GM19328 (cell line): ENCODE results near the gene RASA1.

Experiments
- ATAC-seq: cut with Tn5 transposase; IDR thresholded peaks from one replicate; pipeline ENCODE4 v1.9.1; 2021; ENCODE audit warnings: mild to moderate bottlenecking, moderate library complexity; ENCODE audit not compliant: unreplicated experiment

RASA1 gene

DNA sequence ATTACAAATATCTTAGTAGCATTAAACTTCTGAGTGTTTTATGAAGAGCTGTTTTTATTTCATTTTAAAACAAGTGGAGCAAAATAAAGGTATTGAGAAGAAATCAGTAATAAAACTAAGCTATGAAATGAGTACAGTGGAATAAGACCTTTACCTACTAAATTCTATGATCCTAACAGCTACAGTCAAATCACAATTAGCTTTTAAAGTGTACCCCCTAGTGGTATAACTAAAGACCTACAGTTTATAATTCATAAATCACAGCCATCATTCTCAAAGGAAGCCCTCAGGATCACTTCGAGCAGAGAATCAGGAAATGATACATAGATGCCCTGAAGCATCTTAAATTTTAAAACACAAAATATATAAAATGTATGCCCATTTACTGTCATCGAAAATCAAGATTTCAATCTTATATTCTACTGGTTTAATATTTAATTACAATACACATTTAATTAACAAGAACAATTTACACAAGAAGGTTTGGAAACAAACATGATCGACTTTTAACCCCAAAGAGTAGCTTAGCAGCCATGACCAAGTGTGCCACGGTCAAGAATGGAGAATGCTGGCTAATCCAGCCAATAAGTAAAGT, 132.7 kb downstream of the RASA1 start:
- peak; percentile 61 for ATAC-seq

DNA sequence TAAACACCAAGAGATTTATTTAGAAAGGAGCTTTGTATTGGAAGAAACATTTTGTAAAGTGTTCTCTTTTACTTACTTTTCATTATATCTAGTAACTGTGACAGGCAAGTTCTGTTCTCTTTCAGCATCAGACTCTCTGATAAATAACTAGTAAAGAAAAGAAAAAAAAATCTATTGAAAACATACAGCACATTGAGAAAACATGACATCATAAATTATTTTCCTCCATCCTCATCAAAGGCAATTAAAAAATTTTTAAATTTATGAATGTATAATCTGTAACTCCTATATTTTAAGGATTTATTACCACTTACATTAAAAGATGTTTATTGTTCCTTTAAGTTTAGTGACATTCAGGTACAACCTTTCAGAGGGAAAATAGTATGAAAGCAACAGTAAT, 133.9 kb downstream of the RASA1 start:
- no peak for ATAC-seq

DNA sequence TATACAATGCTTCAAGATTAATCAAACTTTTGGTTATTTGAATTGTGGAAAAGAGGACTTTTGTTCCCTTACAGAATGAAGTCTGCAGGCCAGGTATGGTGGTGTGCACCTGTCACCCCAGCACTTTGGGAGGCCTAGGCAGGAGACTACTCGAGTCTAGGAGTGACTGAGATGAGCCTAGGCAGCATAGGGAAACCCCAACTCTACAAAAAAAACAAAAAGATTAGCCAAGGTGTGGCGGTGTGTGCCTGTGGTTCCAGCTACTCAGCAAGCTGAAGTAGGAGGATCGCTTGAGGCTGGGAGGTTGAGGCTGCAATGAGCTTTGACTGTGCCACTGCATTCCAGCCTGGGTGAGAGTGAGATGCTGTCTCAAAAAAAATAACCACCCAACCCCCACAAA, 135.7 kb downstream of the RASA1 start:
- ATAC-seq = no peak

DNA sequence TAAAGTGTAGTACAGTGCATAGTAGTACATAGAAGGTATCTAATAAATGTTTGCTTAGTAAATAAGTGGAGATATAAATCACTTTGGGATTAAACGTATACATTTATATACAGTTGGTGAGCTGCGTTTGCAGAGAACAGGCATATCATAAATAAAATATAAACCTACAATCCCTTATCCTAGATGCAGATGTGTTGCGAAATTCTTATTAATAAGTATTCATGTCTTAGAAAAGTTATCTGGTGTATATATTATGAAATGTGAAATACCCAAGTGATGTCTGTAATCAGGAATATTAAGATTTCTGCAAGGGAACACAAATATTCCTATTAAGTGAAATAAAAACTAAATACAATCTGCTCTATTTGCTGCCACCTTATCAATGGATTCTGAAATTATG, 136.2 kb downstream of the RASA1 start:
- ATAC-seq = no peak

DNA sequence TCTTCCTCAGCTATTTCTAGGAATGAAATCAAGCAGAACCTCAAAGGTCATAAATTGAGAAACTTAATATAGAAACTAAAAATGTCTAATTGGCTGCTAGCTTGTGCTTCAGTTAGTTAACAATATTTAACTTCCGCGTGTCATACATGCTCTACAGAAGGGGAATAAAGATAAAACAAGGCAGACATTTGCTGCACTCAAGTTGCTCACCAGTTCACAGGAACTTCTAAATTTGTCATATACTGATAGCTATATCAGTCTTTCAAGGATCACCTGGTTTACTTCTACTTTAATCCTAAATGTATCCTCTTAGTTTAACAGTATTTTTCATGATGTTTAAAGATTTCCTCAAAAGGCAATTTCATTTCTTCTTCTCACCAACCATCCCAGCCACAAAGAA, 136.7 kb downstream of the RASA1 start:
- ATAC-seq = no peak

DNA sequence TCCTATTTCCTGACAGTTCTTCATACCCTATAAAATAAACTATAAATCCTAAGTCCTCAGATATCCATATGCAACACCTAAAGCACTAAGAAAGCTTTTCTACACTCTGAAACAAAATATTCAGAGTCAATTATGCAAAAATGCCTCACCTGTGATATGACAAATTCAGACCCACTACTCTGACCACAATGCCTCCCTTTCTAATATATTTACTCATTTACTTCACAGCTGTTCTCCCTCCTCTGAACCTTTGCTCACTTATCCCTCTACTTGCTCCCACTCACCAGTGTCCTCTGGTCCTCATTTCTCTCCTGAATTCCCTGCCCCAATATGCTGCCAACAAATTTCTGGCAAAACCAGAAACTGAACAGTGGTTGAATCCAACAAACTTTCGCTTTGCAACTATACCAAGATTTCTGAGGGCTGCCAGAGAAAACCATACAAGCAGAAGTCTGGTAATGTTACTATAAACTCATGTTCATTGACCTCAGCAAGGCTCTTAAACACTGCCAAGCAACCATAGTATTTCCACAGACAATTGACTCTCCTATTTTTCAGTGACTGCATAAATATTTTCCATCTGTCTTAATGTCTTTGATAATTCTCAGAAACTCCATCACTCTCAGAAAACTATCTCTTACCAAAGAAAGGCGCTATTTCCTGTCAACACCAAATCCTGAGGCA, 137.9 kb downstream of the RASA1 start:
- ATAC-seq = no peak

DNA sequence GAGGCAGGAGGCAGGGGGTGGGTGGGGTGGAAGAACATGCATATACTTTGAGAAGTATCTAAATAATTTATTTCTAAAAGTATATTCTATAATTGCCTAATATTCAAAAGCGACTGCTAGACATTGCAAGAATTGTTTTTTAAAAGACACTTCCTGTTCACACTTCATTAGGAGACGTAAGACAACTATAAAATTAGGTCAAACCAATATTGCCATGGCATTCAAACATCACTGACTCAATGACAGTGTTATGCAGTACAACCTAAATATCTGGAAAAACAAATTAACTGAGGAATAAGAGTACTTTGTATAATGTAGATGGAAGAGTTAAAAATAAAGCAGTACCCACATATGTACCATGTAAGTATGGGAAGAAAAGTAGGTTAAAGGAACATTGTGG, 140.5 kb downstream of the RASA1 start:
- ATAC-seq = no peak

DNA sequence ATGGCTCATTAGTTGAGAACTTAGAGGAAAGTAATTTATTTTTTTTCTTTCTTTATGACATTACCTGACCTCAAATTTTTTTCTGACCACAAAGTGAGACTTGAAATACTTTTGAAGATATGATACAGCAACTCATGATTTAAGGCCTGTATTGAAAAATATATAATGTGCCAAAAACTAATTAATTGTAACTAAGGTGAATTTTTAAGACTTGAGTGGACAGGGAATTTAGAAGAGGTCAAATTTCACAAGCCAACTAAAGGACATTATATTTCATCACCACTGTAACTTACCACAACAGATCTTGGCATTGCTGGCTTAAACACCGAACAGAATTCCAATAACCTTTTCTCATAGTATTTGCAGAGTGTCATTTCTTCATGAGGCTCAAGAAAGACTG, 143.2 kb downstream of the RASA1 start:
- ATAC-seq = no peak

DNA sequence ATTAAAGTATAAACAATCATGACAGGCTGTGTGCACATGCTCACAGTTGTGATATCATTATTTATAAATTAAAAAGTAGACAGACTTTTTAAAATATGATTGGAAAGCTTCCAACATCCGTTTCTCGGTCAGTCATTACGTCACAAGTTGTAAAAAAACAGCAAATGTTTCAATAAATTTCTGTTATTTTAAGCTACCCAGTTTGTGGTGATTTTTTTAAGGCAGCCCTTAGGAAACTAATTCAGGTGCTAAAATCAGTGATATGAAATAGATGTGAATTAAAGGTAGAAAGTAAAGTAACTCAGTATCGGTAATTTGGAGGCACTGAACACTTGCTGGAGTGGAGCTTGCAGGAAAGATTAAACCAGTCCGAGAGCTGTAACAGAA, 143.9 kb downstream of the RASA1 start:
- no peak for ATAC-seq

DNA sequence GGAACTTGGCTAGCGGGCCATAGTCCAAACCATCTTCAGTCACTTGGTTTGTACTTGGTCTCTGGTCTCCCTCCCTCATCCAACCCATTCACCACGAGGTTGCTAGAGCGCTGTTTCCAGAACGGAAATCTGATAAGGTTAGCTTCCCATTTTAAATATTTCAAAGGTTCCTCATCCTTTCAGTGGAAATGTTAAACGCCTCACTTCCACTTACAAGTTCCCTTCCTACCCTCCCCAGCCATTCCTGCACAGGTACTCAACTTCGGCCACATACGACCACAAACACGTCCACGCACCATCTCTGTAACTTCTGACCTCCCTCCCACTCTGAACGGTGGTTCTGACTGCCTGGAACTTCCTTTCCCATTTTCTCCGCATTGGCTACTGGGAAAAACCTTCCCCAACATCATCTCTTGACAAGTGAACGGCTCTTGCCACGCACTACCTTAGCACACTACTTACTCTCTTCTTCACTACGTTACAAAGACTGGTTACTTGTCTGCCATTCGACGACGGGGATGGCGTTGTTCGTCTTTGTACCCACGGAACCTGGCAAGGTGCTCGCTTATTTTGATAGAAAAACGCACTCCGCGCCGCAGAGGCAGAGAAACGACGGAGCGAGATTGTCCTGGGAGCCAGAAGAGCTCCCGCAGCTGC, 144.4 kb downstream of the RASA1 start:
- peak; percentile 19 for ATAC-seq

DNA sequence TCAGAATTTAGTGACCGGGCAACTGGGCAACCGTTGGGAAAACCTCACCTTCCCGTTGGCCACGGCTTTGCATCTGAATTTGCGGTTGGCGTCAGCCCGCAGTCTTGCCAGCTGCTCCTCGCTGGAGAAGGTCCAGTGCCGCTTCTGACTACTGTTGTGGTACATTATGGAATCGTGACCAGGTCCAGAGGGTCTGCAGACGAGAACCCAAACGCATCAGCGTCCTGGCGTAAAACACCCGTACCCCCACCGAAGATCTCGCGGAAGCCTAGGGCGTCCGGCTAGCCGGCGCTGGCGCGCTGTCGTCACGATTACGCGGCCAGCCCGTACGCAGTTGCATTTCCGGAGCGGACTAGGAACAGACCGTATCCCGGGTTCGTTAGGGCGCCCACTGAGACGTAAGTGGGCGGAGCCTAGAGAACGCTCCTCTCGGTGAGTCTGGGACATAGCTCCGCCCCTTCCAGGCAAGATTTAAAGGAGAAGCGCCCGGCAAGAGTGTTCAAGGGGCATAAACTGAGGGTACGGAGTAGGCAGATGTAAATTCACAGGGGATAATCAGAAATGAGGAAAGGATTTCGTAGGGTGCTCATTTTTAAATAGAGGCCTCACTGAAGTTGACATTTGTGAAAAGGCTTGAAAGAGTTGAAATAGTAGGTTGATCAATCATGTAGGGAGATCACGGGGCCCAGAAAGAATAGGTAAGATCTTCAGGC, 145.1 kb downstream of the RASA1 start, which contains the start of gene CCNH:
TSS of gene CCNH (minus strand) at position 301 of the 713 bp plus-strand sequence. CDS start at position 165, 136 bp downstream.
- ATAC-seq = peak; percentile 99

DNA sequence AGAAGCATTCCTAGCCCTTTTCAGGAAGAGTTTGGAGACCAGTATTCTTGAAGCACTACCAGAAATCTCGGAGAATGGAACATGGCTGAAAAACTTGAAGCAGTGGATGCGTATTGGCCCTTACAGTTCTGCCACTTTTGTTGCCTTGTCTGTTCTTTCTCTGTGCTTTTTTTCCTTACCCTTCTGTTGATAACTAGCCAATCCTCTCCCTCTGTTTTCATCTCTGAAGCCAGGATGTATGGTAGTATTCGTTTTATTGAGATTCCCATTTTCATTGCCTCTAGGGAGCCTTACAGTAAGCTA, 145.6 kb downstream of the RASA1 start:
- no peak for ATAC-seq

DNA sequence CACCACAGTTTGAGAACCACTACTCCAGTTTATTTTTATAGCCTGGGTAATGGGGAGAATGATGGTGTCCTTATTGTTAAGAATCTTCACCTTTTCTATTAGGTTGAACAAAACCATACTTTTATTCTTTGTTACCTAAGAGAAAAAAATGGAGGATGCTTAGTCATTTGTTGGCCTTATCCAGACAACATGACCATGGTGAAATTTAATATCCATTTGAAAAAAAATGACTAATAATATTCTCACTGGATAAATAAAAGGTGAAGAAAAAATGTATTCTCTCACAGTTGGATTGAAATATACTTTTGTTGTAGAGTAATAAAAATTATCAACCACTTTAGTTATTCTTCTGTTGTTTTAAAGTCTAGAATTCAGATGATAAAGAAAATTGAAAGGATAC, 150.8 kb downstream of the RASA1 start:
- ATAC-seq = no peak

DNA sequence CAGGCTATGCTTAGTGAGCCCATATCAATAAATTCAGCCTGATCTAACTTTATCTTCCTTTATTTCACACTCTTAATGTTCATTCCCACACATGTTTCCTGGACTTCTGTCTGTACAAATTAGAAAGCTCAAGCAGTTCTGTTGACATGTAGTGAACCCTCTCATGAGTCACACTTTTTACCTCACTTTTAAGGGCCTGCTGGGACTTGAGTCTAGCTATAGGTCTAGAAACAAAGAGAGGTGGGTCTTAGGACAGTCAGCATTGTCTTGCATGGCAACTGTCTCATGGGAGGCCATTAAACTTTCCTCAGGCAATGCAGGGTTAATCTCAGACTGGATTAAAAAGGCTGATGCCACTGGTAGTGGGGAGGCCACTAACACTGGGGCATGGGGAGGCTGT, 153.6 kb downstream of the RASA1 start:
- no peak for ATAC-seq

DNA sequence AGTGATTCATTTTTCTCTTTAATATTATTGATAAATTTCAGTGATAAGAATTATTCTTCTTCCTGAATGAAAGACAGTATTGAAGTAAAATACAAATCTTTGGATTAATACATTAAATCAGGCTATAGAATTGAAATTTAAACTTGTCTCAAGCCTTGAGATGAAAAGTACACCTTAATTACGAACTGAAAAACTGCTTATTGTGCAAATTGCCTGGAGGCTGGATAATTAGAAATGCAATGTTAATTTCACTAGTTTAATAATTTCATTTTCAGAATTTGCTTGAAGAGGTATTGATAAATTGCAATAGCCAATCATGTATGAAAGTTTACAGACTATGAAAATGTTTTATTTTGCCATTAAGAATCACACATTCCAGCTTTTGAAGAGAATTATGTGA, 156.1 kb downstream of the RASA1 start:
- ATAC-seq = no peak

DNA sequence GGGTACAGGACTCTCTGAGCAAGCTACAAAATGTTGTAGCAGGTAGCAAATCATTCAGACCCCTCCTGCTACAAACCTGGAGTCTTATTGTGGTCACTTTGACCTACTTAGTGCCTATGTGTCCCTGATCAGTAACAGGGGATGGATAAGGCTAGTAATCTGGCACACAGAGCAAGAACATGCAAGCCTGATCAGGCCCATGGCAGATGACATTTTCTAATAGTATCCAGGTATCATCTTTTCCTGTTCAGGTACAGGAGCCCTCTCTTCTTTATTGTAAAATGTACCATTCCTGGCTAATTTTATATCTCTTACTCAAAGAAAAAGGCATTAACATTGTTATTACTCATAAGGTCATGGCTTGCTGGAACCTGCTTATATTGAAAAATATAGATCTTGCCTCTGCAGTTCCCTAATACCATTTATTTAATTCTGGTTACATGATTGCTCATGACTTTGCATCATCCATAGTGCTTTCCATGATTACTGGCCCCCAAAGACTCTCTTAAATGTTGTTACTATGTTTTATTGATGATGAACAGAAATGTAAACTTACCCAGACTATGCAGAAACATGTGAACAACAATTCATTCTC, 163.3 kb downstream of the RASA1 start:
- no peak for ATAC-seq

DNA sequence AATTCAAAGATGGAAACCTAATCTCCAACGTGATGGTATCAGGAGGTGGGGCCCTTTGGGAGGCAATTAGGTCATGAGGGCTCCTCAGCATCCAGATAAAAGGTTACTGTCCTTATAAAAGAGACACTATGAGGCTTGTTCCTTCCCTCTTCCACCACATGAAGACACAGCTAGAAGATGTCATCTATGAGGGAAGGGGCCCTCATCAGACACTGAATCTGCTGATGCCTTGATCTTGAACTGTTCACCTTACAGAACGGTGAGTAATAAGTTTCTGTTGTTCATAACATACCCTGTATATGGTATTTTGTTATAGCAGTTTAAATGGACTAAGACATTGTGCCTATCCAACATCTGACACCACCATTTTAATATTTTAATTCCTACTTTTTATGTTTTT, 164.8 kb downstream of the RASA1 start:
- no peak for ATAC-seq

DNA sequence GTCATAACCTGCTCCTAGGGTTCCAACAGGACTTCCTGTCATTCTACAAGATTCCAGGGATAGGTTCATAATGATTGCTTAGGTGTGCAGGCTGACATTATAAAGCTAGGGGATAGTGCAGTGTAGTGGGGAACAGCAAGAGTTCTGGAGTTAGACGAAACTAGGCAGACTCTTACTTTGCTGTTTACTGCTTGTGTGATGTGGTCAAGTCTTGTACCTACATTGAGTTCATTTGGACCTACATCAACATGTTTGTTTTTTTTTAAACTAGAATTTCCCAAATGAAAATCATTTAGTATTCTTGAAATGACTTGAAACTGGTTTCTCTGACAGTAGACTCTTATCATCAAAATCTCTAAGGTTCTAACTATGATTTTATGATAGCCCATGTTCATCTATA, 166.3 kb downstream of the RASA1 start:
- no peak for ATAC-seq

DNA sequence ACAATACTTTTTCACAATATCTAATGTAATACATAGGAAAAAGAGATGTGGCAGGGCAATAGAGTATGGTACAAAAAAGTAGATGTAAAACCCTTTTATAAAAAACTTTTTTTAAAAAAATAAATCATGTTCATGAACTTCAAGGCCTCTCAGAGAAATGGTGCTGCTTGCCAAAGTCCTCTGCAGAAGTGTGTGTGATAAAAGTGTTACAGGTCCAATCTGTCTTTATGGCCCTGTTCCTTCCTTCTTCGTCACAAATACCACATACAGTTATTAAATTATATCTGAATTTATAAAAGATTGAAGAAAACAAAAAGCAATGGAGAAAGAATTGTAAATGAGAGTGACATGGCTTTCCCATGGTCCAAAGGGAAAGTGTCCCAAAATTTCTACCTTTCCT, 166.8 kb downstream of the RASA1 start:
- ATAC-seq = no peak

DNA sequence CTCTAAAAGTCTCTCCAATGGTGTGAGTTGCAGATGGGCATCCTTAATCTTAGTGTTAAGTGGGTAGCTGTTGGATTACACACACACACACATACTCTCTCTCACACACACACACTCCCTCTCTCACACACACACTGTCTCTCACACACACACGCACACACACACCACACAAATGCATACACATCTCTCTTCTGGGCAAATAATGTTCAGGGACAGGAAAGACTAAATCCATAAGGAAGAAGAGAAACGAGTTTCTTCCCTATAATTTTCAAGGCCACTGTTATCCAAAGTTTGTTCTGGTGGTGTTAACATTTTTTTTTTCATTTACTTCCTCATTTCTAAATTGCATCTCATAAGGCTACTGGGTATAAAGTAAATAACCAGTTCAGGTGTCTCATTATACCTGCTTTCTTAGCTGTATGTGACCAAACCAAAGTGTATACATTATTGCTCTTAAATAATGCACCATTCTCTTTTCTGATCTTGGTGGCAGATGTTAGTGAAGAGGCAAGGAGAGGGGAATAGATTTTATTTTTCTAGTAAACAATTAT, 167.5 kb downstream of the RASA1 start:
- no peak for ATAC-seq

DNA sequence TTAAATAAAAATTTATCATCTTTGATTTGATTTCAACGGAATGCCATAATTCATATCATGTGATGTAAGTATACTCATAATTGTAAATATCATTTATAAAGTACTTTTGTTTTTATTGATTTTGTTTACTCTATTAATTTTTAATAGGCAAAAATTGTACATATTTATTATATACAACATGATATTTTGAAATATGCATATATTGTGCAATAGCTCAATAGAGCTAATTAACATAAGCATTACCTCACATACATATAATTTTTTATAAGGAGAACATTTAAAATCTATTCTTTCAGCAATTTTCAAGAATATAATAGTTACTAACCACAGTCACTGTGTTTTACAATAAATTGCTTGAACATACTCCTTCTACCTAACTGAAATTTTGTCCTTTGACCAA, 170.0 kb downstream of the RASA1 start:
- ATAC-seq = no peak
